ENCODE results near the gene TMEM109.

The TMEM109 gene

GRCh38 chr11:60891103-60891741, 22.7 kb upstream of the TMEM109 start:
- peak; percentile 88 to 90 for DNase-seq
- TF ChIP-seq POLR2A (IDR thresholded peaks at IDR 0.05; ENCODE audit: low read length) (no peak), GATA1 (IDR thresholded peaks at IDR 0.05; ENCODE audit: low read depth, low read length) (peak; percentile 8)

- no peak for DNase-seq
- no peak for TF ChIP-seq GATA1 (IDR thresholded peaks at IDR 0.05; ENCODE audit: low read depth, low read length)
- no peak for TF ChIP-seq POLR2A (IDR thresholded peaks at IDR 0.05; ENCODE audit: low read length)
Measured at GRCh38 chr11:60895687-60896086, 18.3 kb upstream of the TMEM109 start.

- no peak for TF ChIP-seq GATA1 (IDR thresholded peaks at IDR 0.05; ENCODE audit: low read depth, low read length)
- TF ChIP-seq POLR2A (IDR thresholded peaks at IDR 0.05; ENCODE audit: low read length) = no peak
- no peak for DNase-seq
Measured at GRCh38 chr11:60897496-60897895, 16.5 kb upstream of the TMEM109 start.

GRCh38 chr11:60899046-60899936, 14.7 kb upstream of the TMEM109 start:
- peak; percentile 78 to 85 for DNase-seq

GRCh38 chr11:60899977-60900376, 14.0 kb upstream of the TMEM109 start:
- TF ChIP-seq POLR2A (IDR thresholded peaks at IDR 0.05; ENCODE audit: low read length) (no peak), GATA1 (IDR thresholded peaks at IDR 0.05; ENCODE audit: low read depth, low read length) (no peak)
- no peak for DNase-seq

More at GRCh38 chr11:60899046-60899936, 14.7 kb upstream of the TMEM109 start:
- TF ChIP-seq POLR2A (IDR thresholded peaks at IDR 0.05; ENCODE audit: low read length) = no peak
- TF ChIP-seq GATA1 (IDR thresholded peaks at IDR 0.05; ENCODE audit: low read depth, low read length) = no peak

GRCh38 chr11:60900673-60901404, 13.1 kb upstream of the TMEM109 start:
- TF ChIP-seq POLR2A (IDR thresholded peaks at IDR 0.05; ENCODE audit: low read length) (no peak), GATA1 (IDR thresholded peaks at IDR 0.05; ENCODE audit: low read depth, low read length) (no peak)

GRCh38 chr11:60902625-60903024, 11.3 kb upstream of the TMEM109 start:
- no peak for DNase-seq
- TF ChIP-seq GATA1 (IDR thresholded peaks at IDR 0.05; ENCODE audit: low read depth, low read length) (no peak), POLR2A (IDR thresholded peaks at IDR 0.05; ENCODE audit: low read length) (no peak)

More at GRCh38 chr11:60900673-60901404, 13.1 kb upstream of the TMEM109 start:
- DNase-seq = no peak

- no peak for DNase-seq
Measured at GRCh38 chr11:60905047-60905446, 8.9 kb upstream of the TMEM109 start.

GRCh38 chr11:60905551-60906113, 8.3 kb upstream of the TMEM109 start:
- TF ChIP-seq POLR2A (IDR thresholded peaks at IDR 0.05; ENCODE audit: low read length) = no peak
- TF ChIP-seq GATA1 (IDR thresholded peaks at IDR 0.05; ENCODE audit: low read depth, low read length) = no peak
- DNase-seq = peak; percentile 55 to 64

More at GRCh38 chr11:60905047-60905446, 8.9 kb upstream of the TMEM109 start:
- TF ChIP-seq GATA1 (IDR thresholded peaks at IDR 0.05; ENCODE audit: low read depth, low read length) (no peak), POLR2A (IDR thresholded peaks at IDR 0.05; ENCODE audit: low read length) (no peak)

- no peak for TF ChIP-seq GATA1 (IDR thresholded peaks at IDR 0.05; ENCODE audit: low read depth, low read length)
- TF ChIP-seq POLR2A (IDR thresholded peaks at IDR 0.05; ENCODE audit: low read length) = peak; percentile 88
Measured at GRCh38 chr11:60906132-60906972, 7.6 kb upstream of the TMEM109 start, which contains the start of gene PRPF19. TSS of gene PRPF19 (minus strand) at chr11:60906585. CDS start at chr11:60906382, 203 bp downstream.

GRCh38 chr11:60908803-60909202, 5.2 kb upstream of the TMEM109 start:
- DNase-seq = no peak
- no peak for TF ChIP-seq POLR2A (IDR thresholded peaks at IDR 0.05; ENCODE audit: low read length)
- TF ChIP-seq GATA1 (IDR thresholded peaks at IDR 0.05; ENCODE audit: low read depth, low read length) = no peak

More at GRCh38 chr11:60906132-60906972, 7.6 kb upstream of the TMEM109 start, which contains the start of gene PRPF19:
- DNase-seq = peak; percentile 96

GRCh38 chr11:60909680-60910280, 4.2 kb upstream of the TMEM109 start:
- DNase-seq = peak in 1 of 2 experiments; percentile 28
